Measurements from ENCODE around the gene SLC25A45. TPM values are rescaled to one million over a fixed set of nuclear protein-coding genes. Genes with fewer than 3 reads are reported as not detected.

SLC25A45 gene
- total RNA-seq, 1 experiment from 2014 or later = 1.1 TPM

DNA sequence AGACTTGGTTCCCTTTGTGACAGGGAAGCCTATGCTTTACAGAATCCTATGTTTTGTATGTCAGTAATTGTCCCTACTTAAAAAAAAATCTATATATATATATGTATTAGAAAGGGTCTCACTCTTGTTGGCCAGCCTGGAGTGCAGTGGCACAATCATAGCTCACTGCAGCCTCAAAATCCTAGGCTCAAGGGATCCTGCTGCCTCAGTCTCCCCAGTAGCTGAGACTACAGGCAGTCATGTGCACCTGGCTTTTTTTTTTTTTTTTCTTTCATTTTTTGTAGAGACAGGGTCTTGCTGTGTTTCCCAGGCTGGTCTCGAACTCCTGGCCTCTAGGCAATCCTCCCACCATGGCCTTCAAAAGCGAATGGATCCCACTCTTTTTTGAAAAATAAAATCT, 38.1 kb upstream of the SLC25A45 start:
- Mint-ChIP-seq H3K9me3 (no peaks in the 10 kb centered on the region; a peak in 2 of 5 replicates), H3K27me3 (ENCODE audit: low read depth) (peaks cover 11% of the 10 kb centered on the region), H3K4me1 (peaks cover 81 to 91% of the 10 kb centered on the region in 2 experiments), H3K36me3 (ENCODE audit: insufficient read depth in 1 of 3, low read depth in 3 of 3) (no peaks in the 10 kb centered on the region), H3K4me3 (peak overlapping the region in 1 of 2 experiments; percentile 13; a peak in 1 of 5 replicates), H3K27ac (peak overlapping the region in 2 of 3 experiments; percentile 81 to 94; a peak in 5 of 7 replicates)
- Histone ChIP-seq H3K9me3 (ENCODE audit: control insufficient read depth, low read depth, low read length) (no peaks in the 10 kb centered on the region), H3K18ac (ENCODE audit: insufficient read length, low read depth, low read length) (peak overlapping the region; percentile 71), H4K20me1 (ENCODE audit: control insufficient read depth, insufficient read depth, insufficient read length) (peaks cover 2% of the 10 kb centered on the region), H3K27ac (ENCODE audit: insufficient read length, low read depth, low read length) (peak overlapping the region; percentile 71), H3K9ac (ENCODE audit: extremely low read depth, insufficient read length, low read length) (no peak overlapping the region), H2BK5ac (ENCODE audit: insufficient read length, low read length) (no peak overlapping the region), H3K79me2 (ENCODE audit: insufficient read depth, low read length) (peaks cover 2% of the 10 kb centered on the region; the same call in 1 of the 2 replicates), H3K27me3 (ENCODE audit: insufficient read depth, low read length) (no peaks in the 10 kb centered on the region), H3K23me2 (ENCODE audit: insufficient read length, low read depth, low read length, poor library complexity, severe bottlenecking) (peaks cover 13% of the 10 kb centered on the region), H3K79me1 (ENCODE audit: insufficient read depth, low read depth, low read length, poor library complexity, severe bottlenecking) (no peaks in the 10 kb centered on the region), H2BK20ac (ENCODE audit: low read depth, low read length, poor library complexity, severe bottlenecking) (no peak overlapping the region), H3K4ac (ENCODE audit: low read depth, low read length) (no peak overlapping the region), H4K91ac (ENCODE audit: insufficient read length, low read depth, low read length) (no peak overlapping the region), H3K23ac (ENCODE audit: insufficient read length, low read depth, low read length) (no peak overlapping the region), H3K4me1 (ENCODE audit: insufficient read depth, low read length) (peaks cover 22% of the 10 kb centered on the region), H2AK5ac (ENCODE audit: insufficient read length, low read length) (no peak overlapping the region), H2BK15ac (ENCODE audit: low read depth, low read length) (no peak overlapping the region), H3K56ac (ENCODE audit: insufficient read length, low read depth, low read length) (no peak overlapping the region), H3K14ac (ENCODE audit: insufficient read depth, low read length) (no peak overlapping the region), H2AFZ (ENCODE audit: low read length) (no peak overlapping the region), H3T11ph (ENCODE audit: low read length) (no peak overlapping the region), H2BK120ac (ENCODE audit: low read depth, low read length, poor library complexity, severe bottlenecking) (peak overlapping the region; percentile 65), H4K5ac (ENCODE audit: insufficient read length, low read depth, low read length) (no peak overlapping the region), H4K8ac (replicated peaks; ENCODE audit: insufficient read length, low read depth, low read length) (no peak overlapping the region), H2BK12ac (ENCODE audit: insufficient read length, low read depth, low read length) (peak overlapping the region; percentile 41), H3K4me2 (ENCODE audit: insufficient read depth, insufficient read length, low read length) (no peak overlapping the region)
- no peak for DNase-seq
- no peak for TF ChIP-seq CTCF (conservative IDR thresholded peaks at IDR 0.05)
- WGBS (ENCODE audit: extremely low coverage, insufficient read length, low lambda C conversion rate) = no CpG with 5 or more reads among the region's 2 CpGs

Measured in H9 (cell line).